Skeletal muscle tissue (tissue), 4 donors: Measurements from ENCODE around the gene NELL2. TPM values are rescaled to one million over a fixed set of nuclear protein-coding genes. Genes with fewer than 3 reads are reported as not detected.
"Not testable (repeated sequence)": the region's sequence is repeated elsewhere in the genome, so short reads cannot be mapped to it uniquely, and the experiment has no call there.

Source experiments
- H3K27ac ChIP-seq: one replicate; pipeline ENCODE4 v1.7.0; 2013; ENCODE audit warnings: mild to moderate bottlenecking, low read depth, low read length, inconsistent platforms
- H3K27me3 ChIP-seq, 3 donors: one replicate each; pipeline ENCODE4 v1.7.0; 2013; ENCODE audit warnings: low read length in 3 of 3; ENCODE audit not compliant: control insufficient read depth in 3 of 3, insufficient read depth in 3 of 3
- H3K36me3 ChIP-seq, 3 donors: one replicate each; pipeline ENCODE4 v1.7.0; 2013; ENCODE audit warnings: low read length in 3 of 3; ENCODE audit not compliant: control insufficient read depth in 3 of 3, insufficient read depth in 3 of 3
- H3K4me1 ChIP-seq, 3 donors: one replicate each; pipeline ENCODE4 v1.7.0; 2013; ENCODE audit warnings: low read length in 3 of 3, mild to moderate bottlenecking in 3 of 3; ENCODE audit not compliant: control insufficient read depth in 3 of 3, insufficient read depth in 3 of 3
- H3K4me3 ChIP-seq, 3 donors: one replicate each; pipeline ENCODE4 v1.7.0; 2013; ENCODE audit warnings: low read length in 3 of 3
- H3K9ac ChIP-seq, 3 donors: one replicate each; pipeline ENCODE4 v1.7.0; 2013; ENCODE audit warnings: low read length in 3 of 3, mild to moderate bottlenecking in 3 of 3, moderate library complexity in 2 of 3, low read depth in 1 of 3
- H3K9me3 ChIP-seq, 3 donors: one replicate each; pipeline ENCODE4 v1.7.0; 2013; ENCODE audit warnings: low read length in 3 of 3; ENCODE audit not compliant: control insufficient read depth in 3 of 3
- total RNA-seq: library from RNA; depleted of rRNA; stranded (reverse); fragments of >200 nt; gene quantifications from one replicate; pipeline ENCODE4 v1.2.3, GENCODE V29; 2014
- donor health status: Osteomylitis.

The NELL2 gene
- total RNA-seq, 1 donor from 2014 or later: 1.0 TPM

DNA sequence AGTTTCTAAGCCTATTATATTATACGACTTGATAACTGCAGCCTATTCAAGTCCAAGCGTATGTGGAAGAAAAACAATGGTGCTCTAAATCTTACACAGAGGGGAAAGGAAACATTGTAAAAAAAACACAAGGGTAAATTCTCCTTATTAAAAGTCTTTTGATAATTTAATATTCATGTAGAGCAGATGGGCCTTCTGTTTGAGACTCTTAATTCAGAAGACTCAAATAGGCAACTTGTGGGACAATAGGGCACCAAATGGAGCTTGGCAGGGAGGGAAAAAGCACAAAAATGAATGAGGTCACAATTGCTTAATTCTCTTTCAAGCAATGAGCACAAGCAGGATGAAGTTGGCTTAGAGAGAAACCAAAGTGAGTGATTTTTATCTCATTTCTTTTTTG is 159.4 kb downstream of the NELL2 start:
- Histone ChIP-seq H3K27ac (no peak overlapping the region), H3K9ac (no peak overlapping the region), H3K4me1 (no peaks in the 10 kb centered on the region), H3K27me3 (no peaks in the 10 kb centered on the region), H3K9me3 (no peaks in the 10 kb centered on the region), H3K36me3 (no peaks in the 10 kb centered on the region), H3K4me3 (no peak overlapping the region)

DNA sequence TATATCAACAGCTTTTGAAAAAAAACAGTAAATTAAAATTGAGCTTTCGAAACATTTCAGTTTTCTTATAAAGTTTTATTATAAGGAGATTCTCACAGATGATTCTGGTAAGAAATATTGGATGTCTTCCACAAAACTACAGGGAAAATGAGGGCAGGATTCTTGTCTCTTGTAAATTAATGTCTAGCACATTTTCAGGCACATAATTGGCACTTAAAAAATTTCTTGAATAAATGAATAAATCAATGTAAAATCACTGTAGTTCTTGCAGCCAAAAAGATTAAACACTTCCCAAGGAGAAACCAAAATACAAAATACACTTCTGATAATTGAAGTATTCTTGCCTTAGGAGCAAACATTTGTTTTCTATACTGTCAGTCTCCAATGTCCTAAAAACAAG is 164.4 kb downstream of the NELL2 start:
- no peaks in the 10 kb centered on the region for H3K27me3 ChIP-seq

GRCh38 chr12:44709166-44709565 is 166.9 kb downstream of the NELL2 start:
- Histone ChIP-seq H3K27me3 (no peaks in the 10 kb centered on the region), H3K4me1 (no peaks in the 10 kb centered on the region), H3K27ac (no peak overlapping the region), H3K4me3 (no peak overlapping the region), H3K9me3 (no peaks in the 10 kb centered on the region), H3K9ac (no peak overlapping the region), H3K36me3 (no peaks in the 10 kb centered on the region)

More for the DNA sequence above, 164.4 kb downstream of the NELL2 start:
- Histone ChIP-seq H3K9ac (no peak overlapping the region), H3K4me3 (no peak overlapping the region), H3K27ac (no peak overlapping the region), H3K4me1 (no peaks in the 10 kb centered on the region), H3K9me3 (no peaks in the 10 kb centered on the region), H3K36me3 (no peaks in the 10 kb centered on the region)

DNA sequence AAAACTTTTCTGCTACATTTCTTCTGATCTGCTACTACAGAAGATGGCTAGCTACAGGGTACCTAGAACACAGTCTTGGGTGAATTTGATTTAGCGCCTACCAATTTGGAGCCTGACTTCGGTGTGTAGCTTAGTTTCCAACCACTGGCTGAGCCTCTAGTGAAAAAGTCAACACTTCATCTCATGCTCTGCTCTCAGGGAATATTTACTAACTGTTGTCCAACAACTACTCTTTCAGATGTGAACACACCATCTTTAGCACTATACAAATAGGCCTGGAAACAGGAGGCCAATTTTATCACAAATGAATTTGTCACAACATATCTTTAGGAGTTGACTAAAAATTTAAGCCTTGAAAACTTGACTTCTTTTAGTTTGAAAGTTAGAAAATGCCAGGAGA is 167.9 kb downstream of the NELL2 start:
- Histone ChIP-seq H3K9ac (no peak overlapping the region), H3K4me1 (no peaks in the 10 kb centered on the region), H3K27me3 (no peaks in the 10 kb centered on the region), H3K4me3 (no peak overlapping the region), H3K27ac (no peak overlapping the region), H3K9me3 (no peaks in the 10 kb centered on the region), H3K36me3 (no peaks in the 10 kb centered on the region)

DNA sequence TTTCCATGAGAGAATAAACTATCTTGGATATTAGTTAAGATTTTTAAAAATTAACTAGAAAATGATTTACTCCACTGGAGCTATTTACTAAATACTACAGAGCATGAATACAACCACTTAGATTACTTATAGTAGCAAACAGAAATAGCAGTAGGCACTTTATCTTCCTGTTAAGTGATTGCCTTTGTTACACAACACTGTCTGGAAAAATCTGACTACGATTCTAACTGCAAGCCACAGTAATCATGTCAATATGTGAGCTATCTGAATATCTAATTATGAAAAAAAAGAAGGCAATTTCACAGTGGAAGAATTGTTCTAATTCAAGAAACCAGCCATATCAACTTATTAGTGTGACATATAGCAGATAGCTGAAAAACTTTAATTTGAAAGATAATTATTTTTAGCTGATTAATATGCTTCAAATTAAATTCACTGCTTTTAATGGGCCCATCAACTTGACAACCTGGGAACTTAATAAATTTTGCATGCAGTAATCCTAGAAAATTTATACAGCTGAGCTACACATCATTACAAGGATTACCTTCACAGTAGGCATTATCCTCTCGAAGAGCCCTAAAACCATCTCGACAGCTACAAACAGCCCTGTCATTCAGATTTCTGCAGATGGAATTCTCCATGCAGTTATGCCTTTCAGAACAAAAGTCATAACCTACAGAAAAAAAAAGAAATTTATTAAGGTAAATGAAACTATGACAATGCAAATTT is 172.8 kb downstream of the NELL2 start:
- Histone ChIP-seq H3K36me3 (no peaks in the 10 kb centered on the region), H3K9ac (no peak overlapping the region), H3K27ac (no peak overlapping the region), H3K4me1 (no peaks in the 10 kb centered on the region), H3K27me3 (no peaks in the 10 kb centered on the region), H3K9me3 (no peaks in the 10 kb centered on the region), H3K4me3 (no peak overlapping the region)

GRCh38 chr12:44697511-44697910 is 178.6 kb downstream of the NELL2 start:
- Histone ChIP-seq H3K9me3 (no peaks in the 10 kb centered on the region), H3K9ac (no peak overlapping the region), H3K27ac (no peak overlapping the region), H3K36me3 (no peaks in the 10 kb centered on the region), H3K4me3 (no peak overlapping the region), H3K27me3 (no peaks in the 10 kb centered on the region), H3K4me1 (no peaks in the 10 kb centered on the region)

DNA sequence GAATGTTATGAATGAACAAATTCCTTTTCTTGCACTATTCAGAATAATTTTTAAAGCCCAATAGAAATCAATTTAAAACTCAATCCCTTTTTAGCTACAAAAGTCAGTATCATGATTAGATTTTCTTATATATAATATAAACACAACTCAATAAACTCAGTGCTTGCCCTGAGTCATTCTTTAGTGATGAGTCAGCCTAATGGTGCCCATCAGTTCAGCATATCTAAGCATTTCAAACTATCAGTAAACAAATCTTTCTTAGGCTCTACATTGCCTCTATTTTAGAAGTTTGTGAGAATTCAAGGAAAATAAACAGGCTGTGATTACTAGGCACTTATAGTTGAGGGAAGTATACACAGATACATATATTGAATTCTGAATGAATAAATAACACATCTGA is 179.6 kb downstream of the NELL2 start:
- Histone ChIP-seq H3K4me3 (no peak overlapping the region), H3K4me1 (no peaks in the 10 kb centered on the region), H3K27me3 (no peaks in the 10 kb centered on the region), H3K9ac (no peak overlapping the region), H3K9me3 (no peaks in the 10 kb centered on the region), H3K36me3 (no peaks in the 10 kb centered on the region), H3K27ac (no peak overlapping the region)

GRCh38 chr12:44694017-44694416 is 182.1 kb downstream of the NELL2 start:
- Histone ChIP-seq H3K9ac (no peak overlapping the region), H3K9me3 (no peaks in the 10 kb centered on the region), H3K27me3 (no peaks in the 10 kb centered on the region), H3K4me3 (no peak overlapping the region), H3K36me3 (no peaks in the 10 kb centered on the region), H3K4me1 (no peaks in the 10 kb centered on the region), H3K27ac (no peak overlapping the region)

GRCh38 chr12:44689587-44689986 is 186.5 kb downstream of the NELL2 start:
- H3K9ac ChIP-seq: no peak overlapping the region
- no peaks in the 10 kb centered on the region for H3K36me3 ChIP-seq
- H3K9me3 ChIP-seq: no peaks in the 10 kb centered on the region
- no peaks in the 10 kb centered on the region for H3K4me1 ChIP-seq
- H3K27ac ChIP-seq: no peak overlapping the region
- H3K4me3 ChIP-seq: no peak overlapping the region
- H3K27me3 ChIP-seq: no peaks in the 10 kb centered on the region

- H3K4me3 ChIP-seq: not testable (repeated sequence)
These were observed 189.2 kb downstream of the NELL2 start for GRCh38 chr12:44686821-44687432.

More at GRCh38 chr12:44686821-44687432, 189.2 kb downstream of the NELL2 start:
- H3K27ac ChIP-seq, H3K9me3 ChIP-seq, H3K36me3 ChIP-seq, H3K9ac ChIP-seq, H3K27me3 ChIP-seq, H3K4me1 ChIP-seq: not testable (repeated sequence)
